NCI-H2227 (cell line): ENCODE results near the gene QARS1.

Experiments
- DNase-seq: peaks from one replicate; lab custom pipeline; 2025; ENCODE audit not compliant: unreplicated experiment; lab: John Stamatoyannopoulos, UW

QARS1 gene

GRCh38 chr3:49054344-49054862 is 50.2 kb downstream of the QARS1 start:
- no peak for DNase-seq

DNA sequence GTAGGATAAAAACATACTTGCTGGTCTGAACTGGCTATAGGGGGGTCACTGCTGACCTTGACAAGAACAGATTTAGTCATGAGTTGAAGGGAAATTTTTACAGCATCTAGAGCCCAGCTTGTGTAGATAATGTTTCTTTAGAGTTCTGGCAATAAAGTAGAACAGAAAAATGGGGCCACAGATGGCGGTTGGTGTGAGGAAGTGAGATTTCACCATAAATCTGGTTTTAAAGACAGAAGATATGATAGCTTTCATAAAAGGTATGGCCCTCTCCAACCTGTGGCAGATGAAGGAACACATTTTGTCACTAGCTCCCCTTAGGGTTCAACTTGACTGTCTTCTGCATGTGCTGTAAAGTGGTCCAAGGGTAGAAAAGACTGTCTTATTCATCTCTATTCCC is 51.0 kb downstream of the QARS1 start:
- DNase-seq, result no peak
